GOT3 (cell line): ENCODE results near the gene CLMN.

Experiments
- DNase-seq: peaks from one replicate; lab custom pipeline; 2025; ENCODE audit warnings: mixed read lengths; lab: John Stamatoyannopoulos, UW

CLMN gene

GRCh38 chr14:95137164-95137803, 182.4 kb downstream of the CLMN start:
- DNase-seq: no peak

GRCh38 chr14:95136631-95137030, 183.1 kb downstream of the CLMN start:
- no peak for DNase-seq

- no peak for DNase-seq
Observed at GRCh38 chr14:95134304-95134933, 185.3 kb downstream of the CLMN start.

GRCh38 chr14:95133282-95133681, 186.4 kb downstream of the CLMN start:
- no peak for DNase-seq

- no peak for DNase-seq
Observed at GRCh38 chr14:95132760-95133159, 186.9 kb downstream of the CLMN start.
